ENCODE data around the gene BOK. TPM values are rescaled to one million over a fixed set of nuclear protein-coding genes. Genes with fewer than 3 reads are reported as not detected.

Gene BOK
- total and polyA plus RNA-seq, 2 of the 4 experiments (the other 2 are of a cell fraction) = 13.3 to 34.4 TPM

DNA sequence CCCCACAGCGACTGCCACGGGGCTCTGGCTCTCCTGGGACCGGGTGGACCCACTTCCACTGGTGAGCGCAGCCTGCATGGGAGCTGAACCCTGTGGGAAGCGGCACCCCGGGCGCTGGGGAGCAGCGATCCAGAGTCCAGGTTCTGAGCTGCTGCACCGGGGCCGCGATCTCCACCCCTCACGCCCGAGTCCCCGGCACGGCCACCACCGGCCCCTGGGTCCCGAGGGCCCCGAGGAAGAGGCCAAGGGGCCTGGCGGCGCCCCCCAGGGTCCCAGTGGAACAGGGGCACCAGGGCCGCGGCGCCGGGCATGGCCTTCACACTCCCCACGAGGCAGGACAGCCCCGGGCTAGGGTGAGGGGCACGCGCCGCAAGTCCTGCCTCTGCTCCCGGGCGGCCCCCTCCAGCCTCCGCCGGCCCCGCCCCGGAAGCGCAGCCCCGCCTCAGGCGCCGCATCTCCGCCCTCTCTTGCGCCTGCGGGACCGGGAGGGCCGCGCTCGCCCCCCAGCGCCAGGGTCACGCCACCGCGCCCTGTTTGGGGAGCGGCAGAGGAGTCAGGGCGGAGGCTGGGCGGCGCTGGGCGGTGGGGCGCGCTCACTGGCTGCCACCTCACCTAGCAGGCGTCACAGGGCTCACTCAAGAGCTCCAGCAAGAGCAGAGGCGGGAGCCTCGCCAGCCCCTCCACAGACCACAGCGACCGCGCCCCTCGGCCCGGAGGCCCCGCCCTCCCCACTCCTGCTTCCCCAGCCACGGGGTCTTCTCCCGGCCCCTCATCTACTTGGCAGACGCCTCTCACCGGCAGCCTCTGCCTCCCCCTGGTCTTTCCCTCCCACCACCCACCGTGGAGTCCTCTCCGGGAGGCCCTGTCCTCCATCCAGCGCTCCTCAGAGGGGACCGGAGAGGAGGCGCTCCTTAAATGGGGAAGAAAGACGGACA, 51.6 kb downstream of the BOK start:
- no peak overlapping the region; the same call in 1 of the 2 replicates for H3K18ac ChIP-seq (ENCODE audit: low read depth, low read length)
- peak overlapping the region; percentile 20; the same call in 1 of the 2 replicates for H3K9ac ChIP-seq (ENCODE audit: low read depth, low read length)
- no peak overlapping the region; the same call in 1 of the 2 replicates for H2BK120ac ChIP-seq (ENCODE audit: low read depth, low read length)
- POLR2A ChIA-PET (ENCODE audit: unreplicated experiment) = no interaction called here
- no peak overlapping the region for H2BK20ac ChIP-seq (ENCODE audit: low read depth, low read length)
- H3K4me2 ChIP-seq (ENCODE audit: low read depth, low read length) = peak overlapping the region; percentile 39
- peaks cover 13% of the 10 kb centered on the region for H3K4me1 ChIP-seq (ENCODE audit: control insufficient read depth, insufficient read depth, low read length)
- dilution Hi-C loops (cut with HindIII; ENCODE audit: low sequenced_read_pairs, unreplicated experiment) = no loop called here
- H3K27ac ChIP-seq (ENCODE audit: insufficient read depth, low read length) = no peak overlapping the region; the same call in 1 of the 2 replicates
- no peaks in the 10 kb centered on the region for H3K9me3 ChIP-seq (ENCODE audit: control insufficient read depth, insufficient read depth, low read length)
- H2AFZ ChIP-seq (replicated peaks; ENCODE audit: low read length, poor library complexity) = peak overlapping the region; percentile 90
- peaks cover 13% of the 10 kb centered on the region for H3K36me3 ChIP-seq (ENCODE audit: control insufficient read depth, insufficient read depth, low read length)
- peak overlapping the region; percentile 45; the same call in 1 of the 2 replicates for H3K14ac ChIP-seq (replicated peaks; ENCODE audit: low read depth, low read length)
- peak overlapping the region; percentile 4; the same call in 1 of the 2 replicates for H2AK5ac ChIP-seq (ENCODE audit: low read depth, low read length)
- ATAC-seq (ENCODE audit: low read depth) (peak; percentile 97), DNase-seq (peak; percentile 62)
- peaks cover 13% of the 10 kb centered on the region for H3K9me1 ChIP-seq (ENCODE audit: insufficient read depth, low read length)
- H2BK5ac ChIP-seq (ENCODE audit: low read depth, low read length, poor library complexity, severe bottlenecking) = no peak overlapping the region
- peak overlapping the region; percentile 41; the same call in 1 of the 2 replicates for H4K91ac ChIP-seq (ENCODE audit: insufficient read depth, low read depth, low read length)
- H2AK9ac ChIP-seq (replicated peaks; ENCODE audit: low read depth, low read length, poor library complexity) = peak overlapping the region; percentile 89
- H4K5ac ChIP-seq (ENCODE audit: low read depth, low read length) = peak overlapping the region; percentile 56; the same call in 1 of the 2 replicates
- no peaks in the 10 kb centered on the region for H3K27me3 ChIP-seq (ENCODE audit: control insufficient read depth, insufficient read depth, low read length)
- WGBS, 2 experiments (ENCODE audit: extremely low coverage in 2 of 2, insufficient read length in 1 of 2) = 17% methylated on average over 44 of the region's 76 CpGs; no CpG with 5 or more reads in 1 of the 2 experiments
- H3K4ac ChIP-seq (ENCODE audit: low read depth, low read length) = peak overlapping the region; percentile 49; the same call in 1 of the 2 replicates
- no peak overlapping the region for H3K56ac ChIP-seq (ENCODE audit: extremely low read depth, insufficient read depth, low read length)
- peak overlapping the region; percentile 38 for H3K4me3 ChIP-seq (ENCODE audit: insufficient read depth, low read depth, low read length)
- H4K20me1 ChIP-seq (ENCODE audit: insufficient read depth, low read length) = peaks cover 10% of the 10 kb centered on the region
- CTCF ChIA-PET = interaction anchor here (0.6 to 1.9 kb wide), 4 partner anchors 12 to 437 kb away, joined by 3 to 4 read pairs (median 3); no protein-coding TSS in a partner anchor
- peaks cover 37 to 69% of the 10 kb centered on the region in 2 experiments for H3K79me1 ChIP-seq (ENCODE audit: low read depth in 1 of 2, low read length in 2 of 2)
- no peak overlapping the region for H3K23ac ChIP-seq (ENCODE audit: low read depth, low read length)
- BruUV-seq (replicated peaks) = no TSS peak
- in situ Hi-C loops (cut with MboI; ENCODE audit: low sequenced_read_pairs) = no loop called here
- H4K8ac ChIP-seq (ENCODE audit: low read depth in 2 of 2, low read length in 2 of 2) = peak overlapping the region in 1 of 2 experiments; percentile 73; a peak in 2 of 4 replicates
- intact Hi-C loops (cut with micrococcal nuclease) = loop anchor here (1.0 kb wide), 1 partner anchor 102 kb away; the partner anchor contains the start of gene STK25
- H2BK15ac ChIP-seq (ENCODE audit: low read depth, low read length) = no peak overlapping the region
- no peak for TF ChIP-seq NFE2L2 (IDR thresholded peaks at IDR 0.05; ENCODE audit: low read depth, low read length)
- TF ChIP-seq MAZ (IDR thresholded peaks at IDR 0.05; ENCODE audit: borderline replicate concordance, low read depth, low read length) = peak; percentile 91
- TF ChIP-seq SMC3 (IDR thresholded peaks at IDR 0.05; ENCODE audit: low read depth, low read length) = peak; percentile 41; the same call in 1 of the 2 replicates
- TF ChIP-seq RFX5 (IDR thresholded peaks at IDR 0.05; ENCODE audit: low read depth, low read length) = no peak
- no peak for TF ChIP-seq RCOR1 (IDR thresholded peaks at IDR 0.05; ENCODE audit: insufficient replicate concordance, low read length)
- TF ChIP-seq FOS (IDR thresholded peaks at IDR 0.05; ENCODE audit: low read depth, low read length) = no peak
- TF ChIP-seq MAFK (IDR thresholded peaks at IDR 0.05; ENCODE audit: low read depth, low read length) = no peak
- TF ChIP-seq BHLHE40 (IDR thresholded peaks at IDR 0.05; ENCODE audit: low read depth, low read length) = no peak
- TF ChIP-seq, protein P1, sequence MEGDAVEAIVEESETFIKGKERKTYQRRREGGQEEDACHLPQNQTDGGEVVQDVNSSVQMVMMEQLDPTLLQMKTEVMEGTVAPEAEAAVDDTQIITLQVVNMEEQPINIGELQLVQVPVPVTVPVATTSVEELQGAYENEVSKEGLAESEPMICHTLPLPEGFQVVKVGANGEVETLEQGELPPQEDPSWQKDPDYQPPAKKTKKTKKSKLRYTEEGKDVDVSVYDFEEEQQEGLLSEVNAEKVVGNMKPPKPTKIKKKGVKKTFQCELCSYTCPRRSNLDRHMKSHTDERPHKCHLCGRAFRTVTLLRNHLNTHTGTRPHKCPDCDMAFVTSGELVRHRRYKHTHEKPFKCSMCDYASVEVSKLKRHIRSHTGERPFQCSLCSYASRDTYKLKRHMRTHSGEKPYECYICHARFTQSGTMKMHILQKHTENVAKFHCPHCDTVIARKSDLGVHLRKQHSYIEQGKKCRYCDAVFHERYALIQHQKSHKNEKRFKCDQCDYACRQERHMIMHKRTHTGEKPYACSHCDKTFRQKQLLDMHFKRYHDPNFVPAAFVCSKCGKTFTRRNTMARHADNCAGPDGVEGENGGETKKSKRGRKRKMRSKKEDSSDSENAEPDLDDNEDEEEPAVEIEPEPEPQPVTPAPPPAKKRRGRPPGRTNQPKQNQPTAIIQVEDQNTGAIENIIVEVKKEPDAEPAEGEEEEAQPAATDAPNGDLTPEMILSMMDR (conservative IDR thresholded peaks at IDR 0.05; ENCODE audit: low read depth, low read length) = peak; percentile 66
- peak; percentile 66 for TF ChIP-seq RAD21 (IDR thresholded peaks at IDR 0.05; ENCODE audit: low read length)
- no peak for TF ChIP-seq CEBPB (IDR thresholded peaks at IDR 0.05; ENCODE audit: low read depth, low read length)
- TF ChIP-seq, protein P2, sequence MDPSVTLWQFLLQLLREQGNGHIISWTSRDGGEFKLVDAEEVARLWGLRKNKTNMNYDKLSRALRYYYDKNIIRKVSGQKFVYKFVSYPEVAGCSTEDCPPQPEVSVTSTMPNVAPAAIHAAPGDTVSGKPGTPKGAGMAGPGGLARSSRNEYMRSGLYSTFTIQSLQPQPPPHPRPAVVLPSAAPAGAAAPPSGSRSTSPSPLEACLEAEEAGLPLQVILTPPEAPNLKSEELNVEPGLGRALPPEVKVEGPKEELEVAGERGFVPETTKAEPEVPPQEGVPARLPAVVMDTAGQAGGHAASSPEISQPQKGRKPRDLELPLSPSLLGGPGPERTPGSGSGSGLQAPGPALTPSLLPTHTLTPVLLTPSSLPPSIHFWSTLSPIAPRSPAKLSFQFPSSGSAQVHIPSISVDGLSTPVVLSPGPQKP (IDR thresholded peaks at IDR 0.05; ENCODE audit: borderline replicate concordance, low read depth, low read length) = no peak
- no peak for TF ChIP-seq MXI1 (IDR thresholded peaks at IDR 0.05; ENCODE audit: borderline replicate concordance, low read depth, low read length)
- no peak for TF ChIP-seq CHD1 (IDR thresholded peaks at IDR 0.05; ENCODE audit: low read depth, low read length)
